Activated T-cell treated with anti-CD3 and anti-CD28 coated beads for 24 hours (primary cell): ENCODE measurements around the gene MAD2L1BP.
A peak's percentile ranks its signal among the peaks of the same experiment; 100 is the strongest.
"Not testable (repeated sequence)": the region's sequence is repeated elsewhere in the genome, so short reads cannot be mapped to it uniquely, and the experiment has no call there.

ENCODE experiments used
- DNase-seq: peaks from one replicate; pipeline ENCODE4 v3.0.0-alpha.2; 2020; ENCODE audit warnings: low read depth

Gene MAD2L1BP

GRCh38 chr6:43635387-43636307 lies at the start of gene MAD2L1BP:
MAD2L1BP (plus strand) TSS chr6:43635840; CDS start chr6:43635876, 36 bp downstream.
- peak; percentile 83 for DNase-seq

GRCh38 chr6:43588194-43588593 lies 47.4 kb upstream of the MAD2L1BP start:
- no peak for DNase-seq

DNA sequence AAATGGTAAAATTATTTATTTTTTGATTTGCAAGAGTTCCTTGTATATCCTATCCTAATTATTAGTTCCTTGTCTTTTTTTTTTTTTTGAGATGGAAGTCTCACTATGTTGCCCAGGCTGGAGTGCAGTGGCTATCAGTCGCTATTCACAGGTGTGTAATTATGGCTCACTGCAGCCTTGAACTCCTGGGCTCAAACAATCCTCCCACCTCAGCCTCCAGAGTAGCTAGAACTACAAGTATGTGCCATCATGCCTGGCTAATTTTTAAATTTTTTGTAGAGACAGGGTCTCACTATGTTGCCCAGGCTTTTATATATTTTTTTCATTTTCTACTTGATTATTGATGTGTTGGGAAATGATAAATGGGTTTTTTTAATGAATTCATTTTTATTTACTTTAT lies 46.1 kb upstream of the MAD2L1BP start:
- DNase-seq: not testable (repeated sequence)

- no peak for DNase-seq
Observed at GRCh38 chr6:43593938-43594337, 41.7 kb upstream of the MAD2L1BP start.

DNA sequence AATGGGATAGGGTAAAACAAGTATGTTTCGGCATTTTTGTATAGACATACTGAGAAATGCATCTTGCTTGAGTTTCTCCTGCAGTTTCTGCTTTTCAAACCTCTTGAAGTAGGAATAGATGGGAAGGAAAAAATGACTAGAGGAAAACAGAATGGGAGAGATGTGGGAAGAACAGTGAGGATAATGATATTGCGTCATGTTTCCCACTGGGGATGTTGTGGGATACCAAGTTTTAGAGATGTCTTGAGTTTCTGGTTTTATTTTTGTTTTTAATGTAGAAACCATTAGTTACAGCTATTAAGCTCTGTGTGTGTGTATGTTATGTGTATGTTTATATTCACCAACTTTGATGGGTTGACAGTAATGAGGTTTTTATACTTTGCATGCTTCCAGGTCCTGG lies 35.0 kb upstream of the MAD2L1BP start:
- no peak for DNase-seq

- DNase-seq: no peak
Observed at GRCh38 chr6:43604174-43604573, 31.5 kb upstream of the MAD2L1BP start.

- no peak for DNase-seq
Observed at GRCh38 chr6:43606019-43606418, 29.6 kb upstream of the MAD2L1BP start.

DNA sequence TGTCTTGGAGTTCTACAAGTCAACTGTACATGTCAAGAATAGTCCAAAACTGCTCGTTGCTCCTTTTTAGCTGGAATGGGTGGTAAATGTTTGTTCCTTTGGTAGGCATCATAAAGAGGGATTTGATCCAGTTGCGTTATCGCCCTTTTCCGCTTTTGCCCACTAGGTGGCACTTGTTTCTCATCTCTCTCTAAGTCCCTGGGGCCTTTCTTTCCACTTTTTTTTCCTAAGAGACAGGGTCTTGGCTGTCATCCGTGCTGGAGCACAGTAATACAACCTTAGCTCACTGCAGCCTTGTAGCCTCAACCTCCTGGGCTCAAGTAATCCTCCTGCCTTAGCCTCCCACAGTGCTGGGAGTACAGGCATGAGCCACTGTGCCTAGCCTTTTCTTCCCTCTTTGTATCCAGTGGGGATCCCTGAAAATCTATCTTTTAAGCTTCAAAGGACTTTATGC lies 27.3 kb upstream of the MAD2L1BP start:
- DNase-seq: peak; percentile 14

DNA sequence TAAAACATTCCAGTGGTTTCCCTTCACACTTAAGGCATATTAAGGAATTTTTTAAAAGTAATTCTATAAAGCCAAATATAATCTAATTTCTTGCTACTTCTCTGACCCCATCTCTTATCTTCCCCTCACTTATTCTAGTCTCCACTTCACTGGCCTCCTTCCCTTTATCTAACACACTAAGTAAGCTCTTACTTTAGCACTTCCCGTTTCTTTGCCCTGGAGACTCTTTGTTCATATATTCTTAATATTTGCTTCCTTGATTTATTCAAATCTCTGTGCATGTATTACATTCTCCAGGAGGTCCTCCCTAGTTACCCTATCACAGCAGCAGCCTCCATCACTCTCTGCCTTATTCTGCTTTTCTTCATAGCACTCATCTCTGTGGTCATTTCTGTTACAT lies 26.8 kb upstream of the MAD2L1BP start:
- DNase-seq: no peak

- DNase-seq: no peak
Observed at GRCh38 chr6:43609402-43609801, 26.2 kb upstream of the MAD2L1BP start.

DNA sequence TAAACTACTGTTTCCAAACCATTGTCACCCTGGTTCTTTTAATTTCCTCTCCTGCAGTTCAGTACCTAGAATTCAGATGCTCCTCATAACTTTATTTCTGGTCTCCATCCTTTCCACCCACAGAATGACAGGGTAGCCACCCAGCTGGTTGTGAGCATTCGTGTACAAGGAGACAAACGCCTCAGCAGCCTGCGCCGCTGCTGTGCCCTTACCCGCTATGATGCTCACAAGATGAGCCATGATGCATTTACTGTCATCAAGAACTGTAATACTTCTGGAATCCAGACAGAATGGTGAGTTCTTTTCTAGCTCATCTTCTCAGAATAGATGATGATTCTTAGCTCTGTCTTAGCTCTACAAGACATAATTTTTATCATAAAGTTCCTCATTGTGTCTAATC lies 25.2 kb upstream of the MAD2L1BP start:
- no peak for DNase-seq

DNA sequence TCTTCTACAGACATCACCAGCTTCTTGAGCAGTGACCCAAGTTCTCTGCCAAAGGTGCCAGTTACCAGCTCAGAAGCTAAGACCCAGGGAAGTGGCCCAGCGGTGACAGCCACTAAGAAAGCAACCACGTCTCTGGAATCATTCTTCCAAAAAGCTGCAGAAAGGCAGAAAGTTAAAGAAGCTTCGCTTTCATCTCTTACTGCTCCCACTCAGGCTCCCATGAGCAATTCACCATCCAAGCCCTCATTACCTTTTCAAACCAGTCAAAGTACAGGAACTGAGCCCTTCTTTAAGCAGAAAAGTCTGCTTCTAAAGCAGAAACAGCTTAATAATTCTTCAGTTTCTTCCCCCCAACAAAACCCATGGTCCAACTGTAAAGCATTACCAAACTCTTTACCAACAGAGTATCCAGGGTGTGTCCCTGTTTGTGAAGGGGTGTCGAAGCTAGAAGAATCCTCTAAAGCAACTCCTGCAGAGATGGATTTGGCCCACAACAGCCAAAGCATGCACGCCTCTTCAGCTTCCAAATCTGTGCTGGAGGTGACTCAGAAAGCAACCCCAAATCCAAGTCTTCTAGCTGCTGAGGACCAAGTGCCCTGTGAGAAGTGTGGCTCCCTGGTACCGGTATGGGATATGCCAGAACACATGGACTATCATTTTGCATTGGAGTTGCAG lies 21.8 kb upstream of the MAD2L1BP start:
- DNase-seq: no peak

DNA sequence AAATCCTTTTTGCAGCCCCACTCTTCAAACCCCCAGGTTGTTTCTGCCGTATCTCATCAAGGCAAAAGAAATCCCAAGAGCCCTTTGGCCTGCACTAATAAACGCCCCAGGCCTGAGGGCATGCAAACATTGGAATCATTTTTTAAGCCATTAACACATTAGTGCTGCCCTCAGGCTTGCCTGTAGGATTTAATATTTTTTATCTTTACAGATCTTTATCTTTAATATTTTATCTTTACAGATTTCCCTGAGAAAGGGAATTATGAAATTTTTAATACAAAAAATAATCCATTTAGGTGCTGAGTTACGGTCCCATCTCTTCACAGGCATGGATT lies 21.3 kb upstream of the MAD2L1BP start:
- no peak for DNase-seq

GRCh38 chr6:43616725-43617472 lies 18.7 kb upstream of the MAD2L1BP start:
- DNase-seq: no peak

DNA sequence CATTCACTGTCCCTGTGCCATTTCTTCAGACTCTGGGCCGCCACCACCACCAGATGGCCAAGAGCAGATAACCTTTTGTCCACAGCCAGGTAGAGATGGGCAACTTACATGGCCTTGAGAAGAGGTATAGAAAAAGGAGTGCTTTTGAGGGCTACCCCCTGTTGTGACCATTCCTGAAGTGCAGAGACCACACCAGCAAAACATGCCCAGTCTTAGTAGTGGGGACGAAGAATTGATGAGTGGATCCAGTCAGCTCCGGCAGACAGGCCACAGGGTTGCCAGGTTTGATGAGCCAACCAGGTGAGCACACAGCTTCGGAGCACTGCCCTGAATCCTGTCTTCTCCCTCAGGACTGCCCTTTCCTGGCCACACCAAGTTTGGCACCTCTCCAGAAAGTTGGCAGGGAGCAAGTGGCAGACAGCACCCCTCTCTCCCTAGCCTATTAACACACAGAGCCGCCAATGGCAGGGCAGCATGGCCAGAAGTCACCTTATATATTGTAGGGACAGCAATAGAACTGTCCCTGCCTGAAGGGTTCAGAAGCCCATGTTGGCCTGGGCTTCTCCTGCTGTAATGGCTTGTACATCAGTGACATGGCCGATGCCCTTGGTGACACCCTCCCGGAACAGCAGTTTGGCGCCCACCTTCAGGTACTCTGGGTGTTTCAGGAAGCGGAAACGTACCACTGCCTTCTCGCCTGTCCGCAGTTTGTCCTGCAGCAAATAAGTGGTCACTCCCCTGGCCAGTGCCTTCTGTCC lies 14.4 kb upstream of the MAD2L1BP start:
- DNase-seq: no peak

DNA sequence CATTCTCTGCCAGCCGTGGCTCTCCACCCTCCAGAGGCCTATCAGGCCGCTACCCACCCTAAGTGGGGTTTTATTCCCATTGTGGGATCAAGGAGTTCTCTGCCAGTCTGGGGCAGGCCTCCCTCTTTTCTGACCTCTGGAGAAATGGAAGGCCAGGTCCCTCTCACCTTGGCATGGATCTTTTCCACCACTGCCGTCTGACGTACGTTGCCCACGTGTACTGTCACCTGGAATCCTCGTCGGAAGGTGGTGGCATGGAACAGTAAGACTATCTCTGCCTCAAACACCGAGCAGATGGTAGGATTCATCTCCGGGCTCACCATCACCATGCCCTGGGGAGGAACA lies 13.8 kb upstream of the MAD2L1BP start:
- DNase-seq: no peak

GRCh38 chr6:43622541-43622940 lies 13.1 kb upstream of the MAD2L1BP start:
- no peak for DNase-seq

- DNase-seq: no peak
Observed at GRCh38 chr6:43623880-43624785, 11.5 kb upstream of the MAD2L1BP start.

DNA sequence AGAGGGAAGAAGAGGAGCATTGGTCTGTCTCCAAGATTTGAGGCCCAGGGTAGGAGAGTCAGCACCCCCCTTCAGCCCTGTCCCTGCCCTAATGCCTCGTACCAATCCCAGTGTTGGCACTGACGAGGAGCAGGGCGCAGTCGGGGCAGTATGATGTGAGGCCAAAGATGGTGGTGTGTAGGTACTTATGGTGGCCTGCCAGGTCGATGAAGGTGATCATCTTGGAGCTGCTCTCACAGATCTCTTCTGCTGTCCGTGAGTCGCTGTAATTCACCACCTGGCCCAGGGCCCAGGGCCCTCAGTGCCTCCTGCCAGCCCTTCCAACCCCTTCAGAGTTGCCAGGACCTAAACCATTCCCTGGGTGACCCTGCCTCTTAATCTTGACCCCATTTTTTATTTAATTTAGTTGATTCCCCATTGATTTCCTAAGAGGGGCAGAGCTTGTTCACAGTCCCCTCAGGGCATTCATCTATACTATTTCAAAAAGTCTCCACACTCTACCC lies 10.8 kb upstream of the MAD2L1BP start:
- no peak for DNase-seq

GRCh38 chr6:43625393-43625992 lies 10.1 kb upstream of the MAD2L1BP start:
- DNase-seq: no peak
